Measurements from ENCODE around the gene KLHL29. TPM values are rescaled to one million over a fixed set of nuclear protein-coding genes. Genes with fewer than 3 reads are reported as not detected.

KLHL29 gene
- total RNA-seq, 1 donor from 2014 or later, result 8.4 TPM

DNA sequence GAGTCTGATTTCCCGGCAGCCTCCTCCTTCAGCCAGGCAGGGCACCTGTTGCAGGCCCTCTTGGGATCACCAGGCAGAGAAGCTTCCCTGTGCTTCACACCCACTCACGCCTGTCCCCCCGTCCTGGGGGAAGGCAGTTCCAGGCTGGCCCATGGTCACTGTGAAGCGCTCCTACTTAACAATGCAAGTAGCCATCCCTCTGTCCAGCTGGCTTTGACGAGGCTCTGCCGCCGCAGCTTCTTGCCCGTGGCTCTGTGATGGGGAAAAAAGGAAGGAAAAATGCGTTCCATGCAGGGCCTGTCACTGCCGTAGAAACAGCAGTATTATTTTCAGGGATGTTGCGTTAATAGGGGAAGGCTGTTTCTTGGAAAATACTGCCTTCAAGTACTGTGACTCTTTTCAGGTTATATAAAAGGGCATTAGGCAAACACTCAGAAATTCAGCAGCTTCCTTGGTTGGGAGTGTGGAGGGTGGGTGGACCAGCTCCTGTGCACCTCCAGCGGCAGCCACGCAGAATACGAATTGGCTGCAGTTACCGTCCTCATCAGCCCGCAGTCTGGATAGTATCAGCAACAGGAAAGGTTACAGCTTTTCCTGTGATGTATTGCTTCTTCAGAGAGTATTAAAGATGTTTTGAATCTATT lies 232.3 kb downstream of the KLHL29 start:
- DNase-seq (ENCODE audit: low read depth, low spot score), result no peak
- H3K4me1 Mint-ChIP-seq, result peaks cover 70% of the 10 kb centered on the region
- H3K9me3 Mint-ChIP-seq, result no peaks in the 10 kb centered on the region
- H3K27ac Mint-ChIP-seq (ENCODE audit: unreplicated experiment), result peak overlapping the region; percentile 70
- no peaks in the 10 kb centered on the region for H3K36me3 Mint-ChIP-seq (ENCODE audit: low read depth)
- no peaks in the 10 kb centered on the region for H3K27me3 Mint-ChIP-seq (ENCODE audit: low read depth)
- TF ChIP-seq, protein P1, sequence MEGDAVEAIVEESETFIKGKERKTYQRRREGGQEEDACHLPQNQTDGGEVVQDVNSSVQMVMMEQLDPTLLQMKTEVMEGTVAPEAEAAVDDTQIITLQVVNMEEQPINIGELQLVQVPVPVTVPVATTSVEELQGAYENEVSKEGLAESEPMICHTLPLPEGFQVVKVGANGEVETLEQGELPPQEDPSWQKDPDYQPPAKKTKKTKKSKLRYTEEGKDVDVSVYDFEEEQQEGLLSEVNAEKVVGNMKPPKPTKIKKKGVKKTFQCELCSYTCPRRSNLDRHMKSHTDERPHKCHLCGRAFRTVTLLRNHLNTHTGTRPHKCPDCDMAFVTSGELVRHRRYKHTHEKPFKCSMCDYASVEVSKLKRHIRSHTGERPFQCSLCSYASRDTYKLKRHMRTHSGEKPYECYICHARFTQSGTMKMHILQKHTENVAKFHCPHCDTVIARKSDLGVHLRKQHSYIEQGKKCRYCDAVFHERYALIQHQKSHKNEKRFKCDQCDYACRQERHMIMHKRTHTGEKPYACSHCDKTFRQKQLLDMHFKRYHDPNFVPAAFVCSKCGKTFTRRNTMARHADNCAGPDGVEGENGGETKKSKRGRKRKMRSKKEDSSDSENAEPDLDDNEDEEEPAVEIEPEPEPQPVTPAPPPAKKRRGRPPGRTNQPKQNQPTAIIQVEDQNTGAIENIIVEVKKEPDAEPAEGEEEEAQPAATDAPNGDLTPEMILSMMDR (conservative IDR thresholded peaks at IDR 0.05), result peak; percentile 28
- H3K4me3 Mint-ChIP-seq, result peak overlapping the region; percentile 8

DNA sequence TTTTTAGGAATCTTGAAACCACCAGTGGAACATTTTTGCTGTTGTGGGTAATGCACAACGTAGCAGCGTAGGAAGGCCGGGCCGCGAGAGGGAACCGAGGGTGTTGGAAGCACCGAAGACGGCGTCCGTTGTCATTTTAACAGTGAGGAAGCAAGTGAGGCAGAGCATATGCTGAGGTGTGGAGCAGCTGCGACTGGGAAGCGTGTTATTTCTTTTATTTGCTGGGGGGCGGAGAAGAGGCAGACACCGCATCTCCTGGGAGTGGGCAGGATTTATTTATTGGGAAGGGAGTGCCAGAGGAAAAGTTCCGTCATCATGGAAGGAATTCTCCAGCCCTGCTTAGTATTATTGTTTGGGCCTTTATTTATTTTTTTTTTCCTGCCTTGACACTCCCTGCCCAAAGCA lies 232.8 kb downstream of the KLHL29 start:
- H3K4me3 Mint-ChIP-seq, result no peak overlapping the region
- H3K36me3 Mint-ChIP-seq (ENCODE audit: low read depth), result no peaks in the 10 kb centered on the region
- peaks cover 70% of the 10 kb centered on the region for H3K4me1 Mint-ChIP-seq
- no peak for DNase-seq (ENCODE audit: low read depth, low spot score)
- H3K27me3 Mint-ChIP-seq (ENCODE audit: low read depth), result no peaks in the 10 kb centered on the region
- peak overlapping the region; percentile 70 for H3K27ac Mint-ChIP-seq (ENCODE audit: unreplicated experiment)
- no peaks in the 10 kb centered on the region for H3K9me3 Mint-ChIP-seq
- TF ChIP-seq, protein P1 (conservative IDR thresholded peaks at IDR 0.05), result no peak

DNA sequence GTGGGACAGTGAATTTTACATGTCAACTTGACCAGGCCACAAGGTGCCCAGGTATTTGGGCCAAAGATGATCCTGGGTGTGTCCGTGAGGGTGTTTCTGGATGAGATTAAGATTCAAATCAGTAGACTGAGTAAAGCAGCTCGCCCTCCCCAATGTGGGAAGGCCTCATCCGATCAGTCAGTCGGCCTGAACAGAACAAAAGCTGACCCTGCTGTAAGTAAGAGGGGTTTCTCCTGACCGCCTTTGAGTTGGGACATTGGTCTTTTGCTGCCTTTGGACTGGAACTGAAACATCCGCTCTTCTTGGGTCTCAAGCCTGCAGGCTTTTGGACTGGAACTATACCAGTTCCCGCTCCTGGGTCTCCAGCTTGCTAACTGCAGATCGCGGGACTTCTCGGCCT lies 233.3 kb downstream of the KLHL29 start:
- TF ChIP-seq, protein P1 (conservative IDR thresholded peaks at IDR 0.05), result no peak
- Mint-ChIP-seq H3K4me1 (peaks cover 67% of the 10 kb centered on the region), H3K27ac (ENCODE audit: unreplicated experiment) (peak overlapping the region; percentile 58), H3K9me3 (no peaks in the 10 kb centered on the region), H3K27me3 (ENCODE audit: low read depth) (no peaks in the 10 kb centered on the region), H3K4me3 (peak overlapping the region; percentile 16), H3K36me3 (ENCODE audit: low read depth) (no peaks in the 10 kb centered on the region)
- DNase-seq (ENCODE audit: low read depth, low spot score), result no peak

DNA sequence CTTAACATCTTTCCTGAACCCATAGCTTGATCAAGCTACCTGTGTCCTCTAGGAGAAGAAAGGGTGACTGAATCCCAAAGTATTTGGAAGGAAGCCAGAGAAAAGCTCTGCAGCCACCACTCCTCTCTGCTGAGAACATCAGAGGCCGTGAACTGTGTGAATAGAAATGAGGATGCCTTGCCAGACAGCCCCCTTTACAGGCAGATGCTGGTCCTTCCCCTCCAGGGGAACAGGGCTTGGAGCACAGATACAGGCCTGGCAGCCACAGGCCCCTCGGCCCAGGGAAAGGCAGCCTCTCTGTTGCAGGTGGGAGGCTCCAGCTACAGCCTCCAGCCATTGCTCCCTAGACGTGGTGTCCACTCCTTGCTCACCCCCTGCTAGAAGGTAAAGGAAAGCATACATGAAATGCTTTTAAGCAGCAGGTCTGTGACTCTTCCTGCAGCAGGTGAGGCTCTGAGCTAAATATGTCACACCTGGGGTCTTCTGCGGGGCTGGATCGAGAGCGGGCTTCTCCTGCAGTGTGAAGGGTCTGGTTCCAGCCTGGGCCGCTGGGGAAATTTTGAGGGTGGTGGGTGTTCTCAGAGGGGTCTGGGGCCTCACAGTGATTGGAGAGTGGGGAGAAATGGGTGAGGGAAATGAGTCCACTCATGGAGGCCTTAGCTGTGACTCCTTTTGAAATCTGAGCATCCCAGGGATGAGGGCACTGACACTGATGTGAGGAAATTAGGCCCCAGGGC lies 234.0 kb downstream of the KLHL29 start:
- Mint-ChIP-seq H3K36me3 (ENCODE audit: low read depth) (no peaks in the 10 kb centered on the region), H3K27me3 (ENCODE audit: low read depth) (no peaks in the 10 kb centered on the region), H3K9me3 (no peaks in the 10 kb centered on the region), H3K27ac (ENCODE audit: unreplicated experiment) (no peak overlapping the region), H3K4me1 (peaks cover 64% of the 10 kb centered on the region), H3K4me3 (no peak overlapping the region)
- TF ChIP-seq, protein P1 (conservative IDR thresholded peaks at IDR 0.05), result no peak
- no peak for DNase-seq (ENCODE audit: low read depth, low spot score)

DNA sequence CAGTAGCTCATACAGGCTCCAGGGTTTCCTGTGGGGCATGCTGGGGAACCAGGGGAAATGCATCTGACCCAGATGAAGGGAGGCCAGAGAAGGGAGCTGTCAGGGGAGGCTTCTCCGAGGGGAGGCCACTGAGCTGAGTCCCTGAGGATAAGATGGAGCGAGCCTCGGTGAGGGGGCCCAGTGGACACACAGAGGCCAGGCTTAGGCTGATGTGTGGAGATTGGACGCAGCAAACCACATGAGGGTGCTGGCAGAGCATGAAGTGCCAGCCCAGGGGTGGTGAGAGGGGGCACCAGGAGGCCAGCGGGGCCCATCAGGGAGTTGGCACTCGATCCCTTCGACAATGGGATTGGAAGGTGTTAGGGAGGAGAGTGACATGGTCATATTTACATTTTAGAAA lies 235.0 kb downstream of the KLHL29 start:
- Mint-ChIP-seq H3K4me1 (peaks cover 54% of the 10 kb centered on the region), H3K36me3 (ENCODE audit: low read depth) (no peaks in the 10 kb centered on the region), H3K4me3 (no peak overlapping the region), H3K9me3 (peaks cover 4% of the 10 kb centered on the region), H3K27ac (ENCODE audit: unreplicated experiment) (no peak overlapping the region), H3K27me3 (ENCODE audit: low read depth) (no peaks in the 10 kb centered on the region)
- no peak for DNase-seq (ENCODE audit: low read depth, low spot score)
- TF ChIP-seq, protein P1 (conservative IDR thresholded peaks at IDR 0.05), result no peak
